Measurements from ENCODE around the gene NXPH3.

DNA sequence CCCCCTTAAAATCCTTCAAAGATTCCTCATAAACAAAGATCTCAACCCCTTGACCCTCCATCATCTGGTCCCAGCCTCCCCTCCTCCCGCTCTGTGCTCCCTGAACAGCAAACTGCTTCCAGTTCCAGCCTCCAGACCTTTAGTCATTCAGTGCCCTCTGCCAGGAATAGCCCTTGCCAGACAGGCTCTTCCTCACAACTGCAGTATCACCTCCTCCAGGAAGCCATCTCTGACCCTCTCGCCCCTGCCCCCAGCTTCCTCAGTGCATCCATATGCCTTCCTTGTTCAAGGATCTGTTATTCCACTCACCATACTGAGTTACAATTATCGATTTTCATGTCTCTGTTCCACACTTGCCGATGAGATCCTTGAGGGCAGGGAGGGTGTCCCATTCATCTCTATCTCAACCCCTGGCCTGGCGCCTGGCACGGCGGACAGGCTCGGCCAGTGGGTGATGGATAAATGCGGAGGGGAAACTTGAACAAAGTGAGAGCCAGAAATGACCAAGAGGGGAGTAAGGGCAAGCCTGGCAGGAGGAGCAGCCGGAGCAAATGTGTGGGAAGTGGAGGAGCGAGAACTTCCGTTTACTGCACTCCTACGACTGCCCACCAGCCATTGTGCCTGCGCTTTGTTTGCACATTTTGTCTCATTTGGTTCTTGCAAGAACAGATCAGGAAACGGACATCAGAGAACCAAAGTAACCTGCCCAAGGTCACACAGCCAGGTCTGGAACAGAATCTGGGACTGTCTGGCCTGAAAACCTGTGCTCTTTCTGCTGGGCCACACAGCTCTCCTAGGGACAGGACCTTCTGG lies 2.0 kb upstream of the NXPH3 start:
- no peak for TF ChIP-seq CTCF (IDR thresholded peaks at IDR 0.05; ENCODE audit: low read length)
- no peak for TF ChIP-seq EZH2 (IDR thresholded peaks at IDR 0.05; ENCODE audit: borderline replicate concordance, low read length)

Data from OCI-LY1 (cell line).